ENCODE data around the gene MAMDC4. TPM values are rescaled to one million over a fixed set of nuclear protein-coding genes. Genes with fewer than 3 reads are reported as not detected.
A peak's percentile ranks its signal among the peaks of the same experiment; 100 is the strongest.

The MAMDC4 gene
- total and polyA plus RNA-seq, 2 of the 13 experiments (the other 11 are each of a cell fraction or from before 2014, with no cell fraction given): 6.0 to 6.8 TPM

DNA sequence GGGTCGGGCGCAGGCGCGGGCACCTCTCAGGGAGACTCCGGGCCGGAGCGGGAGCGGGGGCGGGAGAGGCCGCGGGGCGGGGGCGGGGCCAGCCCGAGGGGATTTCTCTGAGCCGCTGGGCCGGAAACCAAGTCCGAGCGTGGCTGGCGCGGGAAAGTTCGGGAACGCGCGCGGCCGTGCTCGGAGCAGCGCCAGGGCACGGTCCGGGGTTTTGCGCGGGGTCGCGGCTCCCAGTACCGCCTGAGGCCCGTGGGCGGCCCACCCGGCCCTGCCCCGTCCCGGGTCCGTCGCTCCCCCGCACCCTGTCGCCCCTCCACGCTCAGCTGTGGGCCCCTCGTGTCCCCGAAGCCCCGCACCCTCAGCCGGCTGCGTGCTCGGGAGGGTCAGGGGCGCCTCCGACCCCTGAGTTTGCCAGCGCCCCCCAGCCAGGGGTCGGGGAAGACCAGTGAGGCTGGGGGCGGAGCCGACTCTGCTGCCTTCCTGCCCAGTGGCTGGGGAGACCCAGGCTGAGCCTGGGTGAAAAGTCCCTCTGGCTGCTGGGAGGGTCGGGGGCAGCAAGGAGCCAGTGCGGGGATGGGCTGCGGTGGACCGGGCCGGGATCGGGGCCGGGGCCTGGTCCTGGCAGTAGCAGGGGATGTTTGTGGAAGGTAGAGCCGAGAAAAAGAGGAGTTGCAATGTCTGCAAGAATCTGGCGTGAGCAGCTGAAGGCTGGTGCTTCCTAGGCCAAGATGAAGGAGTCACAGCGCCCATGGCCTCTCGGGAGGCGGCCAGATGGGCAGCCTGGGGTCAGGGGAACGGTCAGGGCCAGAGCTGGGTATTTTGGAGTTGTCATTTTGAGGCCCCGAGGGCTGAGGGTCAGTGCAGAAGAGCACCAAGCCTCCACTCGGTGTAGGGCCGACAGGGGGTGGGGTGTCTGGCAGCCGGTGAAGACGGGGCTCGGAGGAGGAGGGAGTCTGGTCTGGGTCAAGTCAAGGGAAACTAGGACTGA lies 34.8 kb downstream of the MAMDC4 start (continued):
- TF ChIP-seq, protein P1, sequence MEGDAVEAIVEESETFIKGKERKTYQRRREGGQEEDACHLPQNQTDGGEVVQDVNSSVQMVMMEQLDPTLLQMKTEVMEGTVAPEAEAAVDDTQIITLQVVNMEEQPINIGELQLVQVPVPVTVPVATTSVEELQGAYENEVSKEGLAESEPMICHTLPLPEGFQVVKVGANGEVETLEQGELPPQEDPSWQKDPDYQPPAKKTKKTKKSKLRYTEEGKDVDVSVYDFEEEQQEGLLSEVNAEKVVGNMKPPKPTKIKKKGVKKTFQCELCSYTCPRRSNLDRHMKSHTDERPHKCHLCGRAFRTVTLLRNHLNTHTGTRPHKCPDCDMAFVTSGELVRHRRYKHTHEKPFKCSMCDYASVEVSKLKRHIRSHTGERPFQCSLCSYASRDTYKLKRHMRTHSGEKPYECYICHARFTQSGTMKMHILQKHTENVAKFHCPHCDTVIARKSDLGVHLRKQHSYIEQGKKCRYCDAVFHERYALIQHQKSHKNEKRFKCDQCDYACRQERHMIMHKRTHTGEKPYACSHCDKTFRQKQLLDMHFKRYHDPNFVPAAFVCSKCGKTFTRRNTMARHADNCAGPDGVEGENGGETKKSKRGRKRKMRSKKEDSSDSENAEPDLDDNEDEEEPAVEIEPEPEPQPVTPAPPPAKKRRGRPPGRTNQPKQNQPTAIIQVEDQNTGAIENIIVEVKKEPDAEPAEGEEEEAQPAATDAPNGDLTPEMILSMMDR (CRISPR knock-in tag; IDR thresholded peaks at IDR 0.05): peak; percentile 35; the same call in 1 of the 2 replicates
- no peak for TF ChIP-seq ZNF253 (CRISPR knock-in tag; IDR thresholded peaks at IDR 0.05; ENCODE audit: borderline replicate concordance)
- no peak for TF ChIP-seq HMGA1 (CRISPR knock-in tag; conservative IDR thresholded peaks at IDR 0.05)
- no peak for TF ChIP-seq KAT7 (CRISPR knock-in tag; IDR thresholded peaks at IDR 0.05; ENCODE audit: borderline replicate concordance)
- TF ChIP-seq ZNF12 (CRISPR knock-in tag; IDR thresholded peaks at IDR 0.05): no peak
- TF ChIP-seq FOXO1 (CRISPR knock-in tag; IDR thresholded peaks at IDR 0.05): 0 out of 2 replicates have a peak, but pooled peaks have one; percentile 9
- TF ChIP-seq PHF20 (CRISPR knock-in tag; IDR thresholded peaks at IDR 0.05): peak; percentile 41; the same call in 1 of the 2 replicates
- no peak for TF ChIP-seq MTA3 (CRISPR knock-in tag; IDR thresholded peaks at IDR 0.05)
- TF ChIP-seq SRSF1 (optimal IDR thresholded peaks at IDR 0.05; ENCODE audit: low read depth, low read length): no peak
- TF ChIP-seq ZNF143 (CRISPR knock-in tag; IDR thresholded peaks at IDR 0.05): no peak
- TF ChIP-seq, protein P2, sequence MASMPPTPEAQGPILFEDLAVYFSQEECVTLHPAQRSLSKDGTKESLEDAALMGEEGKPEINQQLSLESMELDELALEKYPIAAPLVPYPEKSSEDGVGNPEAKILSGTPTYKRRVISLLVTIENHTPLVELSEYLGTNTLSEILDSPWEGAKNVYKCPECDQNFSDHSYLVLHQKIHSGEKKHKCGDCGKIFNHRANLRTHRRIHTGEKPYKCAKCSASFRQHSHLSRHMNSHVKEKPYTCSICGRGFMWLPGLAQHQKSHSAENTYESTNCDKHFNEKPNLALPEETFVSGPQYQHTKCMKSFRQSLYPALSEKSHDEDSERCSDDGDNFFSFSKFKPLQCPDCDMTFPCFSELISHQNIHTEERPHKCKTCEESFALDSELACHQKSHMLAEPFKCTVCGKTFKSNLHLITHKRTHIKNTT (CRISPR knock-in tag; IDR thresholded peaks at IDR 0.05): no peak
- TF ChIP-seq, protein P3, sequence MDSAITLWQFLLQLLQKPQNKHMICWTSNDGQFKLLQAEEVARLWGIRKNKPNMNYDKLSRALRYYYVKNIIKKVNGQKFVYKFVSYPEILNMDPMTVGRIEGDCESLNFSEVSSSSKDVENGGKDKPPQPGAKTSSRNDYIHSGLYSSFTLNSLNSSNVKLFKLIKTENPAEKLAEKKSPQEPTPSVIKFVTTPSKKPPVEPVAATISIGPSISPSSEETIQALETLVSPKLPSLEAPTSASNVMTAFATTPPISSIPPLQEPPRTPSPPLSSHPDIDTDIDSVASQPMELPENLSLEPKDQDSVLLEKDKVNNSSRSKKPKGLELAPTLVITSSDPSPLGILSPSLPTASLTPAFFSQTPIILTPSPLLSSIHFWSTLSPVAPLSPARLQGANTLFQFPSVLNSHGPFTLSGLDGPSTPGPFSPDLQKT (CRISPR knock-in tag; IDR thresholded peaks at IDR 0.05; ENCODE audit: borderline replicate concordance): no peak
- TF ChIP-seq, protein P4, sequence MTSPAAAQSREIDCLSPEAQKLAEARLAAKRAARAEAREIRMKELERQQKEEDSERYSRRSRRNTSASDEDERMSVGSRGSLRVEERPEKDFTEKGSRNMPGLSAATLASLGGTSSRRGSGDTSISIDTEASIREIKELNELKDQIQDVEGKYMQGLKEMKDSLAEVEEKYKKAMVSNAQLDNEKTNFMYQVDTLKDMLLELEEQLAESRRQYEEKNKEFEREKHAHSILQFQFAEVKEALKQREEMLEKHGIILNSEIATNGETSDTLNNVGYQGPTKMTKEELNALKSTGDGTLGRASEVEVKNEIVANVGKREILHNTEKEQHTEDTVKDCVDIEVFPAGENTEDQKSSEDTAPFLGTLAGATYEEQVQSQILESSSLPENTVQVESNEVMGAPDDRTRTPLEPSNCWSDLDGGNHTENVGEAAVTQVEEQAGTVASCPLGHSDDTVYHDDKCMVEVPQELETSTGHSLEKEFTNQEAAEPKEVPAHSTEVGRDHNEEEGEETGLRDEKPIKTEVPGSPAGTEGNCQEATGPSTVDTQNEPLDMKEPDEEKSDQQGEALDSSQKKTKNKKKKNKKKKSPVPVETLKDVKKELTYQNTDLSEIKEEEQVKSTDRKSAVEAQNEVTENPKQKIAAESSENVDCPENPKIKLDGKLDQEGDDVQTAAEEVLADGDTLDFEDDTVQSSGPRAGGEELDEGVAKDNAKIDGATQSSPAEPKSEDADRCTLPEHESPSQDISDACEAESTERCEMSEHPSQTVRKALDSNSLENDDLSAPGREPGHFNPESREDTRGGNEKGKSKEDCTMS (CRISPR knock-in tag; conservative IDR thresholded peaks at IDR 0.05): no peak
- TF ChIP-seq KAT8 (CRISPR knock-in tag; IDR thresholded peaks at IDR 0.05): no peak
- no peak; the same call in none of the 2 replicates for TF ChIP-seq SALL1 (CRISPR knock-in tag; IDR thresholded peaks at IDR 0.05)
- TF ChIP-seq RFX5 (IDR thresholded peaks at IDR 0.05; ENCODE audit: low read depth, low read length): no peak
- TF ChIP-seq ZBTB21 (CRISPR knock-in tag; IDR thresholded peaks at IDR 0.05): no peak
- TF ChIP-seq HCFC1 (IDR thresholded peaks at IDR 0.05; ENCODE audit: low read depth, low read length): no peak
- no peak for TF ChIP-seq ZNF570 (CRISPR knock-in tag; IDR thresholded peaks at IDR 0.05; ENCODE audit: borderline replicate concordance)
- TF ChIP-seq ZNF891 (CRISPR knock-in tag; IDR thresholded peaks at IDR 0.05): peak; percentile 83; the same call in 1 of the 2 replicates
- no peak for TF ChIP-seq FOSL2 (CRISPR knock-in tag; IDR thresholded peaks at IDR 0.05)
- TF ChIP-seq ZNF121 (CRISPR knock-in tag; IDR thresholded peaks at IDR 0.05): no peak
